Activated CD8-positive, alpha-beta T cell treated with anti-CD3 and anti-CD28 coated beads, Interleukin-2, amount 10 ng/mL, durations not matched to agents 7 days and 5 days (primary cell): ENCODE data around the gene RIMOC1. TPM values are rescaled to one million over a fixed set of nuclear protein-coding genes. Genes with fewer than 3 reads are reported as not detected.
"Not testable (repeated sequence)": the region's sequence is repeated elsewhere in the genome, so short reads cannot be mapped to it uniquely, and the experiment has no call there.

Experiments
- ATAC-seq: fragments of 150-1000 bp; cut with Tn5 transposase; one replicate; pipeline ENCODE4 v1.10.0; 2021; ENCODE audit warnings: moderate library complexity
- CTCF ChIA-PET: fragments of 350-600 bp; sonication (Branson Sonifier 250); formaldehyde crosslinking; loops from one replicate; lab custom pipeline; 2021; ENCODE audit warnings: antibody characterized with exemption; lab: Charles Lee
- POLR2A ChIA-PET: fragments of 350-600 bp; sonication (Branson Sonifier 250); formaldehyde crosslinking; loops from one replicate; lab custom pipeline; 2021; ENCODE audit warnings: antibody characterized with exemption; lab: Charles Lee
- DNase-seq: peaks from one replicate; pipeline ENCODE4 v3.0.0-alpha.2; 2020
- H3K27ac Mint-ChIP-seq: one replicate; pipeline ENCODE4 v1.8.0; 2021; ENCODE audit warnings: mild to moderate bottlenecking, mixed read lengths
- H3K27me3 Mint-ChIP-seq: one replicate; pipeline ENCODE4 v1.8.0; 2021; ENCODE audit warnings: low read depth, mixed read lengths
- H3K36me3 Mint-ChIP-seq: one replicate; pipeline ENCODE4 v1.8.0; 2021; ENCODE audit warnings: low read depth, mixed read lengths
- H3K4me1 Mint-ChIP-seq: one replicate; pipeline ENCODE4 v1.8.0; 2021; ENCODE audit warnings: low read depth, mixed read lengths
- H3K4me3 Mint-ChIP-seq: one replicate; pipeline ENCODE4 v1.8.0; 2021; ENCODE audit warnings: mild to moderate bottlenecking, mixed read lengths
- H3K9me3 Mint-ChIP-seq: one replicate; pipeline ENCODE4 v1.8.0; 2022; ENCODE audit warnings: mixed read lengths; ENCODE audit not compliant: insufficient read depth
- total RNA-seq, 2 experiments: library from RNA; stranded (reverse); gene quantifications; one replicate each; pipeline ENCODE4 v1.2.3, GENCODE V29; 2021

Gene RIMOC1
- total RNA-seq, 2 experiments from 2014 or later, result 19.9 to 20.8 TPM

DNA sequence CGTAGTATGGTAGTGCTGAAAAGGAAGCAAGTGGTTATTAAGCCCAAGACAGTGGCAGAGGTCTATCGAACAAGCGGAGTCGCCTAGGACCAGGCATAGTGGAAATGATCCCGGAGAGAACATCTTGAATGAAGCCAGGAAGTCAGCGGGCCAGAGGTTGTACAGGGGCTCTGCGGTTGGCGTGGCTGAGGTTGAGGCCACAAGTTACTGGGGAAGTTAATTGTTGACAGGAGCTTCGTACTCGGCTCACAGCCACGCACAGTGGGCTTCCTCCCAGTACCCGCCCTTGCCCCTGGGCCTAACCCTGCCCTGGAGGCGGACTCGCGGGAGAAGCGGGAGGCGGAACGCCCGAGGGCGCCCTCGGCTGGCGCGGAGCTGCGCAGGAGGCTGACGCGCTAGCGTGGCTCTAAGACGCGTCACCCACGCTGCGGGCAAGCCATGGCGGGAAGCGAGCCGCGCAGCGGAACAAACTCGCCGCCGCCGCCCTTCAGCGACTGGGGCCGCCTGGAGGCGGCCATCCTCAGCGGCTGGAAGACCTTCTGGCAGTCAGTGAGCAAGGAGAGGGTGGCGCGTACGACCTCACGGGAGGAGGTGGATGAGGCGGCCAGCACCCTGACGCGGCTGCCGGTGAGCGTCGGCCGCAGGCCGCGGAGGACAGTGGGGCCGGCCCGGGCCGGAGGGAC, 20.9 kb downstream of the RIMOC1 start, which contains the start of gene FBXO4:
FBXO4 (plus strand) TSS at position 410 of the 683 bp plus-strand sequence; CDS start at position 439, 29 bp downstream.
- Mint-ChIP-seq H3K4me1 (peaks cover 14% of the 10 kb centered on the region), H3K36me3 (peaks cover 19% of the 10 kb centered on the region), H3K27me3 (no peaks in the 10 kb centered on the region), H3K9me3 (no peaks in the 10 kb centered on the region), H3K4me3 (peak within 1 kb of the TSS; percentile 86), H3K27ac (peak within 1 kb of the TSS; percentile 89)
- CTCF ChIA-PET, result interaction anchor here (0.9 to 1.7 kb wide), 9 partner anchors 9 to 82 kb away, joined by 3 to 8 read pairs (median 4); partner anchors contain the start of gene RIMOC1
- ATAC-seq (peak; percentile 98), DNase-seq (peak; percentile 89)
- POLR2A ChIA-PET, result interaction anchor here (0.7 to 1.9 kb wide), 10 partner anchors 10 to 1559 kb away, joined by 3 to 39 read pairs (median 4); partner anchors contain the start of genes OXCT1 and RIMOC1

DNA sequence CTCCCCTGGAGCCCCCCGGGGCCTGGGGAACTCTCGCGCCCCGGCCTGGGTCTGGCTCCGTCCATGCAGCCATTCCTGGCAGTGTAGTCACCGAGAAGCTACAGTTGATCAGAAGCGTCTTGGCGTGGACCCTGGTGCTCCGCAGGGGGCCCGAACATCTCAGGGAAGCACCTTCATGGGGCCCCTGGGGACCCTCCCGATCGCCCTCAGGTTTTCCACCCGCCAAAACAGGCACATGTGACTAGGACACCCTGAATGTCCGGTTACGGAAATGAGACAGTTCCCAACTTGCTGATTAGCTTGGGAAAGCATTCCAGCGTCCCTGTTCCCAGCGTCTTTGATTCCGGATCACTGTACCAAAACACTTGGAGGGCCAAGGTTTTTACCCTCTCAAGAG, 21.4 kb downstream of the RIMOC1 start:
- peaks cover 14% of the 10 kb centered on the region for H3K4me1 Mint-ChIP-seq
- no peaks in the 10 kb centered on the region for H3K27me3 Mint-ChIP-seq
- POLR2A ChIA-PET, result interaction anchor here (0.8 to 1.9 kb wide), 8 partner anchors 9 to 61 kb away, joined by 3 to 39 read pairs (median 4); partner anchors contain the start of genes OXCT1 and RIMOC1

GRCh38 chr5:41927604-41928003, 23.5 kb downstream of the RIMOC1 start:
- Mint-ChIP-seq H3K9me3 (no peaks in the 10 kb centered on the region), H3K4me1 (peaks cover 14% of the 10 kb centered on the region), H3K27me3 (no peaks in the 10 kb centered on the region), H3K36me3 (peaks cover 23% of the 10 kb centered on the region), H3K4me3 (no peak overlapping the region), H3K27ac (no peak overlapping the region)
- no peak for ATAC-seq
- ChIA-PET POLR2A (interaction anchor here (4.6 kb wide), 1 partner anchor 23 kb away, joined by 13 read pairs; the partner anchor contains the start of gene RIMOC1), CTCF (interaction anchor here (3.1 kb wide), 1 partner anchor 71 kb away, joined by 12 read pairs; no protein-coding TSS in a partner anchor)
- no peak for DNase-seq

More for the DNA sequence above, 21.4 kb downstream of the RIMOC1 start:
- CTCF ChIA-PET, result interaction anchor here (0.9 to 1.7 kb wide), 10 partner anchors 9 to 83 kb away, joined by 3 to 8 read pairs (median 4); partner anchors contain the start of gene RIMOC1
- H3K36me3 Mint-ChIP-seq, result peaks cover 18% of the 10 kb centered on the region
- DNase-seq, result peak; percentile 35
- H3K4me3 Mint-ChIP-seq, result peak overlapping the region; percentile 86
- H3K27ac Mint-ChIP-seq, result peak overlapping the region; percentile 89
- no peaks in the 10 kb centered on the region for H3K9me3 Mint-ChIP-seq
- no peak for ATAC-seq

DNA sequence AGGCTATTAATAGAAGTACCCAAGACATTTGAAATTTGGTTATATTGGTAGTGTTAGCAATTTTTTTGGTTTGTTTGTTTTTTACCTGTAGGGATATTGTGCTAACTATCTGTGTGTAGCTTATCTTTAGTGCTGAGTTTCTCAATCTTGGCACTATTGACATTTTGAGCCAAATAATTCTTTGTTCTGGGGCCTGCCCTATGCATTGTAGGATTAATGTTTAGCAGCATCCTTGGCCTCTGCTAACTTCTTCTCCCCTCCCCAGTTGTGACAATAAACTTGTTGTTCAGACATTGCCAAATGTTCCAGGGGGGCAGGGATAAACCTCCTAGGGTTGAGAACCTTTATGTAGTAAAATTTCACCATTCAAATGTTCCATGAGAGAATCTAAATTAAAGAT, 24.9 kb downstream of the RIMOC1 start:
- Mint-ChIP-seq H3K27ac (no peak overlapping the region), H3K36me3 (peaks cover 28% of the 10 kb centered on the region), H3K27me3 (no peaks in the 10 kb centered on the region), H3K4me1 (peaks cover 14% of the 10 kb centered on the region), H3K9me3 (no peaks in the 10 kb centered on the region), H3K4me3 (no peak overlapping the region)
- ChIA-PET CTCF (interaction anchor here (0.9 to 3.1 kb wide), 2 partner anchors 73 to 85 kb away, joined by 3 to 12 read pairs; no protein-coding TSS in a partner anchor), POLR2A (interaction anchor here (4.6 kb wide), 1 partner anchor 25 kb away, joined by 13 read pairs; the partner anchor contains the start of gene RIMOC1)
- DNase-seq, result no peak
- no peak for ATAC-seq

GRCh38 chr5:41932770-41933169, 28.6 kb downstream of the RIMOC1 start:
- H3K36me3 Mint-ChIP-seq, result peaks cover 27% of the 10 kb centered on the region
- DNase-seq (no peak), ATAC-seq (no peak)
- no peaks in the 10 kb centered on the region for H3K4me1 Mint-ChIP-seq
- H3K4me3 Mint-ChIP-seq, result no peak overlapping the region
- POLR2A ChIA-PET, result interaction anchor here (1.0 kb wide), 1 partner anchor 29 kb away, joined by 3 read pairs; the partner anchor contains the start of gene RIMOC1
- no peaks in the 10 kb centered on the region for H3K27me3 Mint-ChIP-seq
- CTCF ChIA-PET, result no interaction called here
- no peak overlapping the region for H3K27ac Mint-ChIP-seq
- H3K9me3 Mint-ChIP-seq, result no peaks in the 10 kb centered on the region

GRCh38 chr5:41935544-41935943, 31.4 kb downstream of the RIMOC1 start:
- H3K27me3 Mint-ChIP-seq, result no peaks in the 10 kb centered on the region
- ATAC-seq (no peak), DNase-seq (no peak)
- ChIA-PET POLR2A (interaction anchor here (1.8 kb wide), 1 partner anchor 10 kb away, joined by 5 read pairs; the partner anchor contains the start of gene FBXO4), CTCF (interaction anchor here (1.0 kb wide), 1 partner anchor 79 kb away, joined by 4 read pairs; no protein-coding TSS in a partner anchor)
- H3K27ac Mint-ChIP-seq, result no peak overlapping the region
- H3K4me1 Mint-ChIP-seq, result no peaks in the 10 kb centered on the region
- H3K4me3 Mint-ChIP-seq, result no peak overlapping the region
- H3K9me3 Mint-ChIP-seq, result no peaks in the 10 kb centered on the region
- peaks cover 21% of the 10 kb centered on the region for H3K36me3 Mint-ChIP-seq

DNA sequence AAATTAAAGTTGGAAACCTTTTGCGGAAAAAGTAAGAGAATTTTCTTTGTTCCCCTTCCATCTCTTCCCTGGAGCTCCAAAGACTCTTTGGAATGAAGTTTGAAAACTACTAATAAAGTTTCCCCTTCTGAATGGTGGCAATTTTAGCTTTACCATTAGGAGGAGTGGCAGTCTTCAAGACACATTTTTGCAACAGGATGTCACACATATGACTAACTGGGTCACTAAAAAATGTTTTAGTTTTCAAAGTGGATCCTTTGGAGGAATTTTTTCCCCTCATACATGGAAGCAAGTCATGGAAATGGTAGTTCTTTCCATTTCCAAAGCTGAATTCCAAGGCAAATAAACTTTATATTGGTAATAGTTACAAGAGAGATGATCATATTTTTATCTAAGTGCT, 36.5 kb downstream of the RIMOC1 start:
- no peaks in the 10 kb centered on the region for H3K4me1 Mint-ChIP-seq
- no peaks in the 10 kb centered on the region for H3K27me3 Mint-ChIP-seq
- H3K4me3 Mint-ChIP-seq, result no peak overlapping the region
- H3K27ac Mint-ChIP-seq, result no peak overlapping the region
- peaks cover 7% of the 10 kb centered on the region for H3K36me3 Mint-ChIP-seq
- no peak for DNase-seq
- ChIA-PET CTCF (no interaction called here), POLR2A (no interaction called here)
- H3K9me3 Mint-ChIP-seq, result no peaks in the 10 kb centered on the region
- ATAC-seq, result no peak

DNA sequence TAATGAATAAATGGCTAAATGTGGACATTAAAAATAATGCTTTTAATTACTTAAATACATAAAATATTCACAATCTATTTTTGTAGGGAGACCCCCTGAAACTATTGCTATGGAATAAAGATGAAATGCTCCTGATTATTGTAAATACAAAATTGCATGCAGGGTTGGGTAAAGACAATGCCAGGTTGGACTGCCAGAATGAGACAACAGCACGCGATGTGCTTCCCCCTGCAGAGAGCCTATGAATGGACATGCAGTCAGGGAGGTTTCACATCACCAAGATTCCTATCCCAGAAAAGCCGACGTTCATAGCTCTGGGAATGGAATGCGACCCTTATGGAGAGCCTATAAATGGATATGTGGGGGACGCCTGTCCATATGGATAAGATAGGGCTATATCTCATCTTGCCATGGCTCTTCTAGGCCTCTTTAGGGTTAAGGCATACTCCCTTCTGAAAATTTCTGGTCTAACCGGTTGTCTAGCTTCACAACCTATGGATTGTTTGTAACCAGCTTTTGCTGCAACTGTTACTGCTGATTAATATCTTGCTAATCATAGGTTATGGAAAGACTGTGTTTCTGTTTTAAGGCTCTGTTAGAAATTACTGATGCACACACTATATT, 41.3 kb downstream of the RIMOC1 start:
- POLR2A ChIA-PET, H3K27ac Mint-ChIP-seq, H3K9me3 Mint-ChIP-seq, DNase-seq, H3K4me3 Mint-ChIP-seq, H3K27me3 Mint-ChIP-seq, CTCF ChIA-PET, ATAC-seq, H3K36me3 Mint-ChIP-seq, H3K4me1 Mint-ChIP-seq: not testable (repeated sequence)

- no peaks in the 10 kb centered on the region for H3K4me1 Mint-ChIP-seq
- H3K27ac Mint-ChIP-seq, result no peak overlapping the region
- ChIA-PET CTCF (no interaction called here), POLR2A (no interaction called here)
- DNase-seq, result no peak
- no peak for ATAC-seq
- H3K9me3 Mint-ChIP-seq, result no peaks in the 10 kb centered on the region
- H3K27me3 Mint-ChIP-seq, result peaks cover 2% of the 10 kb centered on the region
- H3K36me3 Mint-ChIP-seq, result no peaks in the 10 kb centered on the region
- no peak overlapping the region for H3K4me3 Mint-ChIP-seq
Observed at GRCh38 chr5:41951224-41951623, 47.1 kb downstream of the RIMOC1 start.
